Parathyroid adenoma (tissue), 2 donors: ENCODE data around the gene PHOX2A.

Experiments used
- H2AFZ ChIP-seq: fragments of 300-600 bp; sonication (generic); one replicate; pipeline ENCODE4 v1.7.0; 2017; ENCODE audit warnings: antibody characterized with exemption, mild to moderate bottlenecking
- H3K27ac ChIP-seq: fragments of 300-600 bp; sonication (generic); one replicate; pipeline ENCODE4 v1.7.0; 2017
- H3K27me3 ChIP-seq: fragments of 300-600 bp; sonication (generic); one replicate; pipeline ENCODE4 v1.7.0; 2017; ENCODE audit warnings: low read length; ENCODE audit not compliant: control insufficient read depth, insufficient read depth
- H3K36me3 ChIP-seq: fragments of 300-600 bp; sonication (generic); one replicate; pipeline ENCODE4 v1.7.0; 2017; ENCODE audit warnings: low read length; ENCODE audit not compliant: control insufficient read depth, insufficient read depth
- H3K4me1 ChIP-seq: fragments of 300-600 bp; sonication (generic); one replicate; pipeline ENCODE4 v1.7.0; 2017; ENCODE audit warnings: control low read depth
- H3K4me2 ChIP-seq: fragments of 300-600 bp; sonication (generic); one replicate; pipeline ENCODE4 v1.7.0; 2017; ENCODE audit warnings: low read length
- H3K4me3 ChIP-seq: fragments of 300-600 bp; sonication (generic); one replicate; pipeline ENCODE4 v1.7.0; 2017; ENCODE audit warnings: low read depth, low read length
- H3K79me2 ChIP-seq: fragments of 300-600 bp; sonication (generic); one replicate; pipeline ENCODE4 v1.7.0; 2017; ENCODE audit warnings: control low read depth
- H3K9ac ChIP-seq: fragments of 300-600 bp; sonication (generic); one replicate; pipeline ENCODE4 v1.7.0; 2017; ENCODE audit warnings: mild to moderate bottlenecking
- H3K9me3 ChIP-seq: fragments of 300-600 bp; sonication (generic); one replicate; pipeline ENCODE4 v1.7.0; 2017; ENCODE audit warnings: low read length; ENCODE audit not compliant: control insufficient read depth
- CTCF ChIP-seq: fragments of 300-600 bp; sonication (generic); IDR thresholded peaks from one replicate; pipeline ENCODE4 v1.7.0; 2017; ENCODE audit warnings: antibody characterized with exemption, mild to moderate bottlenecking
- donor health status: primary hyperparathyroidism.

PHOX2A gene

GRCh38 chr11:72230764-72231365 lies 13.1 kb downstream of the PHOX2A start:
- H2AFZ ChIP-seq, result no peak overlapping the region
- no peak overlapping the region for H3K27ac ChIP-seq
- H3K9me3 ChIP-seq, result no peaks in the 10 kb centered on the region
- H3K79me2 ChIP-seq, result no peaks in the 10 kb centered on the region
- TF ChIP-seq CTCF, result no peak
- no peaks in the 10 kb centered on the region for H3K27me3 ChIP-seq
- no peak overlapping the region for H3K4me3 ChIP-seq
- H3K4me2 ChIP-seq, result no peak overlapping the region
- no peaks in the 10 kb centered on the region for H3K36me3 ChIP-seq
- H3K9ac ChIP-seq, result no peak overlapping the region
- H3K4me1 ChIP-seq, result no peaks in the 10 kb centered on the region

- Histone ChIP-seq H3K4me1 (no peaks in the 10 kb centered on the region), H3K27me3 (no peaks in the 10 kb centered on the region), H3K9ac (no peak overlapping the region), H3K79me2 (no peaks in the 10 kb centered on the region), H3K9me3 (no peaks in the 10 kb centered on the region), H3K4me3 (no peak overlapping the region), H3K36me3 (no peaks in the 10 kb centered on the region), H2AFZ (no peak overlapping the region), H3K4me2 (no peak overlapping the region), H3K27ac (no peak overlapping the region)
- no peak for TF ChIP-seq CTCF
Measured at GRCh38 chr11:72229925-72230763, 13.8 kb downstream of the PHOX2A start.

DNA sequence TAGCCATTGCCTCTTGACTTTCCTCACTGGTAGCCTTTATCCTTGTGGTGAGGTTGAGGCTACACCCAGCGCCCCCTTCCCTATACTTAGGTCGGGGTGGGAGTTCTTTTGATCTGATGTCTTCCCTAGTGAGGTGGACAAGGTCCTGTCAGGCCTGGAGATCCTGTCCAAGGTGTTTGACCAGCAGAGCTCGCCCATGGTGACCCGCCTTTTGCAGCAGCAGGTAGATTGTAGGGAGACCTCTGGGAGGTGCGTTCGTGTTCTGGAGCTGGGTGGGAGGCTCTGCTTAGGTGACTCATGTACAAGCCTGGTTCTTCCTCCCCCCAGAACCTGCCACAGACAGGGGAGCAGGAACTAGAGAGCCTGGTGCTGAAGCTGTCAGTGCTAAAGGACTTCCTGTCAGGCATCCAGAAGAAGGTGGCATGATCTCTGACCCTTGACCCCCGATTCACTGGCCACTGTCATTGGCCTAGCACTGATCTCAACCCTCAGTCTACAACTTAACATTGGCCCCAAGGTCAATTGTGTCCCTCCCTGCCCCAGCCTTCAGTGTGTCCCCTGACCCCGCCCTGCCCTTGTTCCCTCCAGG lies 14.5 kb downstream of the PHOX2A start:
- Histone ChIP-seq H3K79me2 (no peaks in the 10 kb centered on the region), H3K27me3 (no peaks in the 10 kb centered on the region), H3K27ac (no peak overlapping the region), H3K9ac (no peak overlapping the region), H3K4me2 (no peak overlapping the region), H3K9me3 (no peaks in the 10 kb centered on the region), H3K4me1 (no peaks in the 10 kb centered on the region), H3K36me3 (no peaks in the 10 kb centered on the region), H3K4me3 (no peak overlapping the region), H2AFZ (no peak overlapping the region)
- TF ChIP-seq CTCF, result no peak

- H3K27ac ChIP-seq, result no peak overlapping the region
- no peaks in the 10 kb centered on the region for H3K36me3 ChIP-seq
- H2AFZ ChIP-seq, result no peak overlapping the region
- H3K27me3 ChIP-seq, result no peaks in the 10 kb centered on the region
- H3K79me2 ChIP-seq, result no peaks in the 10 kb centered on the region
- no peak for TF ChIP-seq CTCF
- H3K9ac ChIP-seq, result no peak overlapping the region
- H3K9me3 ChIP-seq, result no peaks in the 10 kb centered on the region
- H3K4me3 ChIP-seq, result no peak overlapping the region
- no peaks in the 10 kb centered on the region for H3K4me1 ChIP-seq
- no peak overlapping the region for H3K4me2 ChIP-seq
Measured at GRCh38 chr11:72228844-72229231, 15.1 kb downstream of the PHOX2A start.
